H1 (cell line): ENCODE results near the gene TLE4. TPM values are rescaled to one million over a fixed set of nuclear protein-coding genes. Genes with fewer than 3 reads are reported as not detected.

ENCODE experiments used
- BCL11A ChIP-seq, 2 experiments: IDR thresholded peaks; one replicate each; pipeline ENCODE4 v1.6.1; 2011; ENCODE audit warnings: low read depth in 2 of 2, low read length in 2 of 2, mild to moderate bottlenecking in 2 of 2
- FOSL1 ChIP-seq: IDR thresholded peaks from 2 replicates; pipeline ENCODE4 v1.6.1; 2011; ENCODE audit warnings: mild to moderate bottlenecking, low read depth, low read length, moderate library complexity; ENCODE audit not compliant: insufficient read depth
- HDAC6 ChIP-seq: IDR thresholded peaks from one replicate; pipeline ENCODE4 v1.7.1; 2012; ENCODE audit warnings: low read depth, mild to moderate bottlenecking, inconsistent platforms, low read length, moderate library complexity
- KDM1A ChIP-seq: fragments of 200-600, 300-600 bp; sonication (generic); IDR thresholded peaks from 2 replicates; pipeline ENCODE4 v1.7.1; 2016; ENCODE audit warnings: mild to moderate bottlenecking, low read length, borderline replicate concordance
- MAFK ChIP-seq: IDR thresholded peaks from 2 replicates; pipeline ENCODE4 v1.6.1; 2012; ENCODE audit warnings: low read depth, mild to moderate bottlenecking, improper control_type of control experiment, low read length
- polyA plus RNA-seq, 7 experiments: library from polyadenylated mRNA; depleted of rRNA in 3 of 7; stranded (reverse) in 5 of 7; unstranded in 2 of 7; fragments of >200 nt in 5 of 7; fragments of 200-250 nt in 2 of 7; gene quantifications; 1 replicate in 5 of 7; 2 replicates in 1 of 7; 4 replicates in 1 of 7; pipeline versions ENCODE4 v1.2.1 to v1.2.3, GENCODE V29; 2011 to 2013; ENCODE audit warnings: missing spikeins in 2 of 7, mixed read lengths in 2 of 7
- total RNA-seq: library from RNA; stranded (reverse); fragmentation: NEBNext Ultra II Directional; extraction: Animal tissue kit (Norgen Biotek cat#: 25700); gene quantifications from 2 replicates; pipeline ENCODE4 v1.2.1, GENCODE V29; 2021

TLE4 gene
- total and polyA plus RNA-seq, 2 of the 8 experiments (the other 6 are each of a cell fraction or from before 2014, with no cell fraction given), result 32.4 to 36.9 TPM

- TF ChIP-seq BCL11A (IDR thresholded peaks at IDR 0.05; ENCODE audit: low read depth in 2 of 2, low read length in 2 of 2) (no peak), FOSL1 (no peak), HDAC6 (no peak), MAFK (no peak), KDM1A (no peak)
Measured at GRCh38 chr9:79667120-79667519, 95.4 kb downstream of the TLE4 start (continued).
